Cardiac fibroblast (primary cell): ENCODE data around the gene ACTR3.

Source experiments
- DNase-seq, 2 donors: peaks; one replicate each; pipeline versions ENCODE4 v3.0.0 to v3.0.0-alpha.2; 2010; ENCODE audit warnings: low read depth in 2 of 2
- H3K4me3 ChIP-seq, 2 donors: replicated peaks in 1 of 2; 1 replicate in 1 of 2; 2 replicates in 1 of 2; pipeline ENCODE4 v1.5.1; 2011; ENCODE audit warnings: low read depth in 2 of 2, low read length in 2 of 2, mild to moderate bottlenecking in 2 of 2, moderate library complexity in 1 of 2
- TF ChIP-seq, protein P1 (sequence below): IDR thresholded peaks from one replicate; pipeline ENCODE4 v1.5.1; 2011; ENCODE audit warnings: low read depth, mild to moderate bottlenecking, low read length, inconsistent platforms

Gene ACTR3

DNA sequence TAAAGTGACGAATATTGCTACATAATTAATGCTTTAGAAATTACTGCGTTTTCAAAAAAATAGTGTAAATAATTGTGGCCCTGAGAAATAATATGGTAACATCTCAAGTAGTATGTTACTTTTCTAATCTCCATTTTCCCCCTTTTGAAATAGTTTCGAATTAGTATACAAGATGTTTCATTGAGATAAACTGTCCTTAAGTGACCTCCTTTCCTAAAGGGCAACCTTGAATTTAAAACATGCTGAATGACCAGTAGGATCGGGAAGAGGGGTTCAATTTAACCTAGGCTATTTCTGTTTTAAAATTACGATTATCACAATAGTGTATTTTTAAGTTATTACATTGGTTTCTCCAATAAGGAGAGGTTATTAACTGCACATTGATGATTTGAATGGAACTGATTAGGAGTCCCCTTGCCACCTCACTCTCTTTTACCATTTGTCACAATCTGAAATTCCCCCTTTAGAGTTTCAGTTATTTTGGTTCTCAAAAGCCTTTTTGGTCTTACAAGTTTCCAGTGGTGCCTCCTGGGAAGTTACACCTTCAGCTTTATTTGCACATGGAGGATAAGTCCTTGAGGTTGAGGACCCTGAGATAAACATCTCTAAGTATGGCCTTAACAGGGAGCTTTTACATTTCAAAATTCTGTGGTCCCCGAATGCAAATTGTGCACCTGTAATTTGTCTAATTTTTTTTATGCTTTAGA is 2.3 kb downstream of the ACTR3 start:
- DNase-seq, result no peak
- TF ChIP-seq, protein P1, sequence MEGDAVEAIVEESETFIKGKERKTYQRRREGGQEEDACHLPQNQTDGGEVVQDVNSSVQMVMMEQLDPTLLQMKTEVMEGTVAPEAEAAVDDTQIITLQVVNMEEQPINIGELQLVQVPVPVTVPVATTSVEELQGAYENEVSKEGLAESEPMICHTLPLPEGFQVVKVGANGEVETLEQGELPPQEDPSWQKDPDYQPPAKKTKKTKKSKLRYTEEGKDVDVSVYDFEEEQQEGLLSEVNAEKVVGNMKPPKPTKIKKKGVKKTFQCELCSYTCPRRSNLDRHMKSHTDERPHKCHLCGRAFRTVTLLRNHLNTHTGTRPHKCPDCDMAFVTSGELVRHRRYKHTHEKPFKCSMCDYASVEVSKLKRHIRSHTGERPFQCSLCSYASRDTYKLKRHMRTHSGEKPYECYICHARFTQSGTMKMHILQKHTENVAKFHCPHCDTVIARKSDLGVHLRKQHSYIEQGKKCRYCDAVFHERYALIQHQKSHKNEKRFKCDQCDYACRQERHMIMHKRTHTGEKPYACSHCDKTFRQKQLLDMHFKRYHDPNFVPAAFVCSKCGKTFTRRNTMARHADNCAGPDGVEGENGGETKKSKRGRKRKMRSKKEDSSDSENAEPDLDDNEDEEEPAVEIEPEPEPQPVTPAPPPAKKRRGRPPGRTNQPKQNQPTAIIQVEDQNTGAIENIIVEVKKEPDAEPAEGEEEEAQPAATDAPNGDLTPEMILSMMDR, result no peak
- H3K4me3 ChIP-seq, result peak overlapping the region; percentile 79 to 97

GRCh38 chr2:113894156-113894743 is 4.4 kb downstream of the ACTR3 start:
- peak; percentile 93 to 97 for DNase-seq
- TF ChIP-seq, protein P1, result no peak
- peak overlapping the region in 1 of 2 donors; percentile 6 for H3K4me3 ChIP-seq

DNA sequence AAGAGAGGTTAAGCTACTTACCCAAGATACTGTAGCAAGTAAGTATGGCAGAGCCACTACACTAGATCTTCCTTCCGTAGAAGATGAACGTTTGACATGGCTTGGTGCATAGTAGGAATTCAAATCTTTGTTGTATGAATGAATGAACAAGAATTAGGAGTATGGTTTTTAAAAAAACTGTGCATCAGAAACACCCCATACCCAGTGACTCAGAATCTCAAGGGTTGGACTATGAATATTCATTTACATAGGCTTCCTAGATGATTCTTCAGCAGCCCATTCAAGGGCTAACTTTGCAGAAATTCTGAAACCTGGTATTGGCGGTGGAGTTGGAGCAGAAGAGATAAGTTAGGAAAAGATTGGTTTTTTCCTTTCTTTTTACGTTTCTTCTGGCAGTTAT is 5.4 kb downstream of the ACTR3 start:
- no peak overlapping the region for H3K4me3 ChIP-seq
- DNase-seq, result peak in 1 of 2 donors; percentile 42
- TF ChIP-seq, protein P1, result no peak

GRCh38 chr2:113895819-113896563 is 6.1 kb downstream of the ACTR3 start:
- DNase-seq, result no peak
- TF ChIP-seq, protein P1, result no peak
- no peak overlapping the region for H3K4me3 ChIP-seq

DNA sequence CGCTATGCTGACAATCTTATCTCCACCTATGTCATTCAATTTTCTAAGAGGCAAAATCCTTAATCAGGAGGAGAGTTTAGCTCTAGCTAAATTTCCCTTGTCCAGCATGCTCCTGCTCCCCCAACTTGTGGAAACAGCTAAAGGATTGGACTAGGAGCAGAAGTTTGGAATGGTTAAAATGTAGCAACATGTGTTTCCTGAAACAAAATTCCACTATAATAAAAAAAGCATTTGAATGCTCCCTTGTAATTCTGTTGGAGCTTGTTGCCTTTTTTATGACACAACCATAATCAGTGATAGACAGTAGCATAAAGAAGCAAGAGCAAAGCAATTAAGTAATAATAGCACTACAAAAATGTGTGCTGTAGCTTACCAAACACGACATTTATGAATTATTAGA is 6.9 kb downstream of the ACTR3 start:
- H3K4me3 ChIP-seq, result no peak overlapping the region
- peak in 1 of 2 donors; percentile 56 for DNase-seq
- TF ChIP-seq, protein P1, result no peak

DNA sequence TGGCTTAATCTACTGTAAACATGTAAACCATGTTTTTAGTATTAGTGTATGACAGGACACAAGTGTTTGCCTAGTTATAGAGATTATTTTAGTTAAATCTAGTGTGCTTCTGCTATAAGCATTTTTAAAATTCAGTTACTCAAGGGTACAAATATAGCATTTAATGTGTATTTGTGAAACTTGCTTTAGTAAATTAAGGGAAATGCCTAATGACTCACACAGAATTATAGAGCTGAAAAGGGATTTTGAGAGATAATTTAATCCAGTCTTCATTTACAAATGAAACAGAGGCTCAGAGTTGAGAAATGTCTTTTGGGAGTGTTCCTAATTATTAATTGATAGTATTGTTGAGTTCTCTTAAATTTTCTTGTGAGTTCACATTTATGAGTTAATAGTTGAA is 8.2 kb downstream of the ACTR3 start:
- DNase-seq, result no peak
- no peak overlapping the region for H3K4me3 ChIP-seq
- TF ChIP-seq, protein P1, result no peak
